SH-SY5Y (cell line): ENCODE measurements around the gene MXRA7.

Source experiments
- GATA2 ChIP-seq: IDR thresholded peaks from 2 replicates; pipeline ENCODE4 v1.6.1; 2011; ENCODE audit warnings: mild to moderate bottlenecking, low read depth, low read length
- GATA3 ChIP-seq: IDR thresholded peaks from 2 replicates; pipeline ENCODE4 v1.6.1; 2011; ENCODE audit warnings: low read depth, mild to moderate bottlenecking, low read length, moderate library complexity

MXRA7 gene

DNA sequence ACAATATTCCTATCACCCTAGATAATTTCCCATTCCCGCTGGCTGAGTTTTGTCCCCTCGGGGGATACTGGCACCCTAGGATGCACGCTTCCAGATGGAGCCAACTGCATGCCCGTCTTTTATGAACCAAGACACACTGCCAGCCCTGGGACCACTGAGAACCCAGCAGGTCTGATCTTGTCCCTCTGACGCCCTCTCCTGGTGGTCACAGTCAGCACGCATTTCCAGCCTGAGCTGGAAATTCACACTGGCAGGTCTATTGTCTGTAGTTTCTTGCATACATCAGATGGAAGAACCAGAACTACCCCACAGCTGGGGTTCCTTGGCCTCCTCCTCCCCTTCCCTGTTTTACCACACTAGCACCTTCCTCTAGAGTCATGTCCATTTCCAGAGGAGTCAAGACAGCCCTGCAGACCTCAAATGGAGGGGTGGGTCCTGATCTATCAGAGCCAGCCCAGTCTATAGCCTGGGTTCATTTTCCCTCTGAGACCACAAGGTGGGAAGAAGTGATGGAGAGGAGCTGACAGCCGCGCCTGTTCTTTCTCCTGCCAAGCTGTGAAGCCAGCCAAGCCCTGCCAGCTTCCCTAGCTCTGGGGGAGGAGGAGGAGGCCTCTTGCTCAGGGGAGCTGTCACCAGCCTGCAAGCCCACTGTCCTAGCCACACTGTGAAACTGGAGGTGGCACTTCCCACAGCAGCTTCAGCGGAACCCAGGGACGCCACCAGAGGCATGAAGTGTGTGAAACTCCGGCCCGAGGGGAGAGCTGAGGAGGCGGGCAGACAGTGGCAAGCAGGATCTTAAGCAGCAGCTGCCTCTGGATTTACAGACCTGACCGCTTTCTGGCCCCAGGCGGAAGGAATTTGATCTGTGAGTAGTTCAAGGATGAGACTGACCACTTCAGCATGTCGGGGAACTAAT is 29.3 kb downstream of the MXRA7 start:
- TF ChIP-seq GATA3 (no peak), GATA2 (no peak)

DNA sequence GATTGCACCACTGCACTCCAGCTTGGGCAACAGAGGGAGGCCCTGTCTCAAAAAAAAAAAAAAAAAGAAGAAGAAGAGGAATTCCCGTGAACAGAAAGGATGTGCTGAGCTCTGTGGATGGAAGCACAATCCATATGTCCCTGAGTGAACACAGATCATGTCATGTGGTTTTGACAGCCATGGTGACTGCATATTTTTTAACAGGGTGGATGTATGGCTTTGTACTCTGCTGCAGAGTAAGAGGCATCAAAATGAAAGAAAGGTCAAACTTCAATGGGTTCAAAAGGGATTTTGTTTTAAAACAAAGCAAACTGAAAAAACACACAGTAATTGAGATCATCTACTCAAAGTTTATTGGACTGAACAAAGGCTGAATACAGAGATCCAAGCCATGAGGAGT is 31.5 kb downstream of the MXRA7 start:
- TF ChIP-seq GATA3 = no peak
- TF ChIP-seq GATA2 = no peak

DNA sequence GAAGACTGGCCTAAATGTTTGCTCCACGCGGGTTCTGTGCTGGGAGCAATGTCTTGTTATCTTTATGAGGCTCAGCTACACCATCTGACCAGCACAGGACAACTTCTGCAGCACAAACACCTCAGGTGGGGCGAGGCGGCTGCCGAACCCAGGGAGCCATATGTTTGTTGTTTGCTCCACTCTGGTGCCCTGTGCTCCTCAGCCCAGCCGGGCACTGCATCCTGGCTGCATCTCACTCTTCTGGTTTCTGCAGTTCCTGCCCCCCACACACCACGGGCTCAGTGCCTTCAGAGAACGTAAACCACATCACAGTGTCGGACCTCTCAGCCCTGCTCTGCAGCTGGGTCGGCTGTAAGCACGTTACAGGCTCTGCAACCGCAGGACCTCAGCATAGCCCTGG is 32.4 kb downstream of the MXRA7 start:
- TF ChIP-seq GATA3 (no peak), GATA2 (no peak)

DNA sequence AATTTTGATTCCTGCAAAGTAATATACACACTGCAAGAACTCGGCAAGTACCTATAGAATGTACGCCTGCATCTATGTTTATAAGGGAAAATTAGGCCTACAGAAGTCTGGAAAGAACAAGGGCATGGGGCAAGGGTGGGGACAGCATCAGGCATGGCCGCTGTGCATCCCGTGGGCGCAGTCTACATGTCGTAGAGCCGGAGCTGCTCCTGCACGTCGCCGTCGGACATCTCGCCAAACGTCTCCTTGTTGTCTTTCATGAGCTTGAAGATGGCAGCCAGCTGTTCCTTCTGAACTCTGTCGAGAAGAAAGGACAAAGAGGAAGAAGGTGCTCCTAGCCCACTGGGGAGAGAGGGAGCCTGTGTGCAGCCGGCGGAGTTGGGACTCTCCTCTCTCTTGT is 33.4 kb downstream of the MXRA7 start:
- no peak for TF ChIP-seq GATA2
- no peak for TF ChIP-seq GATA3

DNA sequence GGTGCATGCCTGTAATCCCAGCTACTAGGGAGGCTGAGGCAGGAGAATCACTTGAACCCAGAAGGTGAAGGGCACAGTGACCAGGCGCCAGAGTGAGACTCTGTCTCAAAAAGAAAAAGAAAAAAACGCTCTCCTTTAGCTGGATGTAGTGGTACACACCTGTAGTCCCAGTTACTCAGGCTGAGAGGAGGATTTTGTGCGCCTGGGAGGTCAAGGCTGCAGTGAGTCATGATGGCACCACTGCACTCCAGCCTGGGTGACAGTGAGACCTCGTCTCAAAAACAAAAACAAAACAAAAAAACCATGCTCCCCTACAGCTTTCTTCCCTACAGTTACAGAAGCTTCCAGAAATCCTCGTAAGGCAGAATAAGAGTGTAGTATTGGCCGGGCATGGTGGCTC is 34.1 kb downstream of the MXRA7 start:
- TF ChIP-seq GATA2 (no peak), GATA3 (no peak)

DNA sequence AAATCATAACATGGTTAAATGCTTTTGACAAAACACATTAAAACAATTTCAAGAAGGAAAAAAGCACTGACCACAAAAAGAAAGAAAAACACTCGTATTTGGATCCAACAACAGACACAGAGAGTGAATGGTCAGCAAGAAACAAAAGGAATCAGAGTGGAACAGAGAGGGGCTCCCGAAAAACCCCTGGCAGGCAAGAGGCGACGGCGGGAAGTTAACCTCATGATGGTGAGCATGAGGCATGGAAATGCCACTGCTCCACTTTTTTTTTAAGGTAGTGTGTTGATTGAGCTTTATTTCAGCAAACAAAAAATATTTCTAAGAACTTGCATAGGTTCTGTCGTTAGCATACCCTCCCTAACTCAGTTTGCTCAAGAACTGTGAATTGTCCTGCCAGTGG is 35.1 kb downstream of the MXRA7 start:
- no peak for TF ChIP-seq GATA3
- TF ChIP-seq GATA2 = no peak

DNA sequence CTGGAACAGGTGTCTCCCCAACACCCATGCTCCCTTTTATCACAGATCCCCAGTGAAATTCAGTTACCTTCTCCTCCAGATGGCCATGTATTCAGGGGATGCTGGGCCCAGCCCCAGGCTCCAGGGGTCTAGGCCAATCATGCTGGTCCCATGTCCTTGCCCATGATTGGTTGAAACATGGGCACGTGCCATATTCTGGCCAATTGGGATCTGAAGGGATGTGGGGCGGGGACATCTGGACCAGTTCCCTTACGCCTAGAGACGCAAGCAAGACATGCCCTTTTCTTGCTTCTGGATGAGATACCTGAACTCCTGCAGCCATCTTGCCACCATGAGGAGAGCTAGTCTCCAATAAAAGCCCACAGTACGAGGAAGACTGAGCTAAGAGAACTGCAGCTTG is 36.2 kb downstream of the MXRA7 start:
- no peak for TF ChIP-seq GATA3
- no peak for TF ChIP-seq GATA2

DNA sequence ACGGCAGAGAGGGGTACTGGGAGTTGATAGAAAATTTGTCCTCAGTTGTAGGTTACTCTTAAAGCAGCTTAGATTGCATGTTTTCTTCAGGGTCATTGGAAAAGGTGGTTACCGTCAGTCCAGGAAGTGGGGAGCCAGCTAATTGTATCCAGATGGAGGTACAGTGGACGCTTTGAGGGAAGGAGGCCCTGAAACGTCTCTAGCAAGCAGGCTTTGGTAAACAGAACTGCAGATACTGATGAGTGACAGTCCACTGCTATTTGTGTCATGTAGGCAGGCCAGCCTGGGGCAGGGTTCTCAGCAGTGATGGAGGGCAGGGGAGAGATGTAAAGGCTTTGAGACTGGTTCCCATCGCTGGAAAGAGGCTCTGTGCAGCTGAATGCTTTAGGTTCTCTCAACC is 37.0 kb downstream of the MXRA7 start:
- no peak for TF ChIP-seq GATA3
- no peak for TF ChIP-seq GATA2

DNA sequence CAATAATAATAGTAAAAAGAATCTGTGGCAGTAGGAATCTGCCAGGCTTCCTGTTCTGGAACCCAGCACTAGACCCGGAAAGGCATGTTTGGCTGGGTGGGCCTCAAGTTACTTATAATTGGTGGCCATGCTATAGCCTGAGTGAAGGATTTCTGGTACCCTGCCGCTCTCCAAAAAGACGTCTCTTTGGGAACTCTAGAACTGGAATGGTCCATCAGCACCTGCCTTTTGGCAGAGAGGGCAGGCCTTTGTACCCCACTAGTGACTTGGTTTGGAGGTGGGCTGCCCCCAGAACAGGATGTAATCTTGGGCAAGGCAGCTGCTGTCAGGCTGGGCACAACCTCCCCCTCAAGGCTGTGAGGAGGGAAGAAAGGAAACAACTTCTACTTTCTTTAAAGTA is 37.9 kb downstream of the MXRA7 start:
- TF ChIP-seq GATA3 = no peak
- no peak for TF ChIP-seq GATA2

DNA sequence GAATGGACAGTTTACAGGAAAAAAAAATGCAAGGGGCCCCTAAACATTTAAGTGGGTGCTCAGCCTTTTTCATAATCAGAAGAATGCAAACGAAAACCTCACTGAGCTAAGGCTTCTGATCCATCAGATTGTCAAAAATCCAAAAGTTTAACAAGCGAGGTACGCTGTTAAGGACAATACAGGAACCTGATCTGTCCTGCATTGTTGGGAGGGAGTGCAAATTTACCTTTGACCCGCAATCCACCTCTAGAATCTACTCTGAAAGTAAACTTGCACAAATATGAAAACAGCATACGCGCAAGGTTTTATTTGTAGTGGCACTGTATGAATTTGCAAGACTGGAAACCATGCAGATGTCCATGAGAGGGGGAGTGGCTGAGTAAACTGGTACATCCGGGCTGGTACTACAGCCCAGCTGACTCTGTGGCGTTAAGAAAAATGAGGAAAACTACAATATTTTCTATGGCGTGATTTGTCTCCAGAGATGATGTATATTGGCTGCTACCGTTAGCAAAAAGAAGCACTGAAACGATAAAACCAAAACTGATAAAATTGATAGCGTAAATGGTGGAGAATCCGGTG is 38.4 kb downstream of the MXRA7 start:
- no peak for TF ChIP-seq GATA3
- no peak for TF ChIP-seq GATA2

DNA sequence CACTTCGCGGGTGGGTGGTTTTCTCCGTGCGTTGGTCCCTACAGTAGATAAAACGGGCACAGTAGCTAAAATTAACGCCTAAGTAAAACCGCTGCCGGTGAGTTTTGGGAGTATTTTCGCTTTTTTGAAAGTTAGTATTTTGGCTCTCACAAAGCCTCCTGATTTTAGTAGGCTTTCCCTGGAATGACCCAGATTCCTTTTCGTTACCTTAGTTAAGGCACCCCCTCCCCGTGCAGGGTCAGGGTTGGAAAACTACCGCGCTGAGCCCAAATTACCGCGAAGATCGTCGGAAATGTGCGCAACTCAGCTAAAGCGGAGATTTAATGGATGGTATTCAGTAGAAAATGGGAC is 38.9 kb downstream of the MXRA7 start:
- TF ChIP-seq GATA3 (no peak), GATA2 (no peak; the same call in 1 of the 2 replicates)

DNA sequence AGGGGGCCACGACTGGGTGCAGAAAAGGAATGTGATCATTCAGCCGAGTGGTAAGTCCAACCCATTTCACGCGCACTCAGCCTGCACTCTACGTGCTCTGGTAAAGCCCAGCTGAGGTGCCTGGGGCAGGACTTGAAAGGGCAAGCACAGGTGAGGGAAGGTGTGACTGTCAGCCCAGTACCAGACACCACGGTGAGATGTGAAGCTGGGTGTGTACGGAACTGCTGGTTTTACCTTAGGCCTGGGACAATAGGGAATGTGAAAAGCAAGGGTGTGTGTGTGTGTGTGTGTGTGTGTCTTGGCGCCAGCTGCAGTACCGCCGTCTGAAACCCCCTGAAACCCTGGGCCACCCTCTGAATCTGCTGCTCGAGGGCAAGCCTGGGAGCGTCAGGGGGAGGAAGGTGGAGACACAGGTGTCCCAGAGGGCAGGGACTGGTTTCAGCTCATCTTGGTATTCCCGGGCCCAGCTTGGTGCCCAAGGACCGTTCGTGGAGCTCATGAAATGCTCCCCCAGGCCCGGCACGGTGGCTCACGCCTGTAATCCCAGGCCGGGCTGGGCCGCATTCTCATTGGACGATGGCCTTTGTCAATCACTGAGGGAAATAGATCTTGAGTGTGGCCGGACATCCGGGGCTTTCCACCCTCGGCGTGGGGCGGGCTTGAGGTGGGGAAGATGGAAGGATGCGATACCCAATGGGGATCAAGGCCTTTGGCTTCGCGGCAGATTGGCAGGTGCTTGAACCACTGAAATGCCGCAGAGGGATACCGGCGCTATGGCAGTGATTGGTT is 39.4 kb downstream of the MXRA7 start:
- peak; percentile 45; the same call in 1 of the 2 replicates for TF ChIP-seq GATA2
- no peak for TF ChIP-seq GATA3

DNA sequence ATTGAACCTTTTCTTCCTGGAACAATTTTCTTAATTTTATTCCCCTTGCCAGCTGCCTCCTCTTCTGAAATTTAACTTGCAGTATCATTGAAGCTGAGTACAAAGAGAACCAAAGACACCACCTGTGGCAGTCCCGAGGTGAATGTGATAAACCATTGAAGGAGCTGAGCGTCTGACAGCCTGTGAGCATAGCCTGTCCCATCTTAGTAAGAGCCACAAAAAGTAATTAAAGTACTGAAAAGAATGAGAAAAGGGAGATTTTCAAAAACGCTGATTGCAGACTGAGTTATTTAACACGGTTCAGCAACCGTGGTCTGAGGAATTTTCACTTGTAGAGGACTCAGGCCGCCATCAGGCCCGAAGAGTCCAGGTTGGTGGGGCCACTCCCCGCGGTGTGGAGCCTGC is 40.0 kb downstream of the MXRA7 start:
- TF ChIP-seq GATA2 = no peak
- no peak for TF ChIP-seq GATA3

DNA sequence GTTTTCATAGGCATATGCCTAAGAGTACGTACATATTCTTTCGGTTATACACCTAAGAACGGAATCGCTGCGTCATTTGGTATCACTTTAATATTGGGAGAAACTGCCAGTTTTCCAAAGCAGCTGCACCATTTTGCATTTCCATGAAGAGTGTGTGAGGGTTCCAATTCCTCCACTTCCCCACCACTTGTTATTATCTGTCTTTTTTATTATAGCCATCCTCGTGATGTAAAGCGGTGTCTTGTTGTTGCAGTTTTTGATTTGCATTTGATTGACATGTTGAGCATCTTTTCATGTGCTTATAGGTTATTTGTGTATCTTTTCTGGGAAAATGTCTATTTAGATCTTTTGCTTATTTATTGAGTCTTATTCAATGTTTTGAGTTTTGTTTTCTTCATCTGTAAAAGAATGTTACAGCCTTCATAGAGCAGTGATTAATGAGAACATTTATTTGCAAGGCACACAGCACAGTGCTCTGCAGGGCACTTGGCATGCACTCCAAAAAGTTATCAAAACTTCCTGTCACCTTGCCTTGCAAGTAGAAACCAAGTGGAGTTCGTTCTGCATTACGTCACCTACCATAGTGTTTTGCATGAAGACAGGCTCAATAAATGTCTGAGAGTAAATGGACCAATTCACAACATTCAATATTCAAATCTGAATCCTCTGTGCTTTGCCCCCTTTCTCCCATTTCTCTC is 40.6 kb downstream of the MXRA7 start:
- TF ChIP-seq GATA3 (no peak), GATA2 (no peak)
